Measurements from ENCODE around the gene MAML2. TPM values are rescaled to one million over a fixed set of nuclear protein-coding genes. Genes with fewer than 3 reads are reported as not detected.

Gene MAML2
- total RNA-seq, 1 experiment from 2014 or later: 2.7 TPM

DNA sequence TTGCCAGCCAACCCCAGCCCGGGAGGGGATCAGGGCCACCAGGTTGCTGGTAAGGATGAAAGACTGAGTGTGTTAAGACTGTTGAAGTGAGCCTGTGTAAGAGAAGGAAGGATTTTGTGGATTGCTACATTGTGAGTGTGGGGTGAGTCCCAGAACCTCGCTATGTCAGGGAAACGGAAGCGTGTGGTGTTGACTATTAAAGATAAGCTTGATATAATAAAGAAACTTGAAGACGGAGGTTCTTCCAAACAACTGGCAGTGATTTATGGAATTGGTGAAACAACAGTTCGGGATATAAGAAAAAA, 47.4 kb upstream of the MAML2 start:
- no CpG with 5 or more reads among the region's 6 CpGs for whole genome bisulfite sequencing (ENCODE audit: extremely low coverage, insufficient read length, low lambda C conversion rate)
- H3K36me3 Mint-ChIP-seq (ENCODE audit: insufficient read depth in 1 of 3, low read depth in 3 of 3): peaks cover 16 to 23% (median 18%) of the 10 kb centered on the region in 3 experiments; a peak in 6 of 7 replicates
- Histone ChIP-seq H4K5ac (ENCODE audit: insufficient read length, low read depth, low read length) (no peak overlapping the region), H3K23ac (ENCODE audit: insufficient read length, low read depth, low read length) (no peak overlapping the region), H2BK120ac (ENCODE audit: low read depth, low read length, poor library complexity, severe bottlenecking) (no peak overlapping the region), H3K4ac (ENCODE audit: low read depth, low read length) (no peak overlapping the region), H2AK5ac (ENCODE audit: insufficient read length, low read length) (no peak overlapping the region), H3K9me3 (ENCODE audit: control insufficient read depth, low read depth, low read length) (no peaks in the 10 kb centered on the region), H2BK15ac (ENCODE audit: low read depth, low read length) (no peak overlapping the region), H3K9ac (ENCODE audit: extremely low read depth, insufficient read length, low read length) (peak overlapping the region; percentile 77), H3K18ac (ENCODE audit: insufficient read length, low read depth, low read length) (no peak overlapping the region), H3K79me2 (ENCODE audit: insufficient read depth, low read length) (no peaks in the 10 kb centered on the region), H4K91ac (ENCODE audit: insufficient read length, low read depth, low read length) (no peak overlapping the region), H4K8ac (replicated peaks; ENCODE audit: insufficient read length, low read depth, low read length) (no peak overlapping the region), H4K20me1 (ENCODE audit: control insufficient read depth, insufficient read depth, insufficient read length) (no peaks in the 10 kb centered on the region), H2BK12ac (ENCODE audit: insufficient read length, low read depth, low read length) (no peak overlapping the region), H2AFZ (ENCODE audit: low read length) (no peak overlapping the region), H3T11ph (ENCODE audit: low read length) (no peak overlapping the region), H3K79me1 (ENCODE audit: insufficient read depth, low read depth, low read length, poor library complexity, severe bottlenecking) (peaks cover 2% of the 10 kb centered on the region), H3K27ac (ENCODE audit: insufficient read length, low read depth, low read length) (no peak overlapping the region), H3K14ac (ENCODE audit: insufficient read depth, low read length) (no peak overlapping the region), H3K4me1 (ENCODE audit: insufficient read depth, low read length) (no peaks in the 10 kb centered on the region; the same call in 1 of the 2 replicates), H3K56ac (ENCODE audit: insufficient read length, low read depth, low read length) (no peak overlapping the region), H2BK20ac (ENCODE audit: low read depth, low read length, poor library complexity, severe bottlenecking) (no peak overlapping the region), H2BK5ac (ENCODE audit: insufficient read length, low read length) (no peak overlapping the region), H3K23me2 (ENCODE audit: insufficient read length, low read depth, low read length, poor library complexity, severe bottlenecking) (peaks cover 6% of the 10 kb centered on the region), H3K4me2 (ENCODE audit: insufficient read depth, insufficient read length, low read length) (peak overlapping the region; percentile 54), H3K27me3 (ENCODE audit: insufficient read depth, low read length) (no peaks in the 10 kb centered on the region)
- no peak for DNase-seq
- H3K27me3 Mint-ChIP-seq (ENCODE audit: low read depth): no peaks in the 10 kb centered on the region
- peak overlapping the region in 1 of 3 experiments; percentile 86; a peak in 1 of 7 replicates for H3K27ac Mint-ChIP-seq
- peak overlapping the region; percentile 91 to 95 for H3K4me3 Mint-ChIP-seq
- TF ChIP-seq, protein P1, sequence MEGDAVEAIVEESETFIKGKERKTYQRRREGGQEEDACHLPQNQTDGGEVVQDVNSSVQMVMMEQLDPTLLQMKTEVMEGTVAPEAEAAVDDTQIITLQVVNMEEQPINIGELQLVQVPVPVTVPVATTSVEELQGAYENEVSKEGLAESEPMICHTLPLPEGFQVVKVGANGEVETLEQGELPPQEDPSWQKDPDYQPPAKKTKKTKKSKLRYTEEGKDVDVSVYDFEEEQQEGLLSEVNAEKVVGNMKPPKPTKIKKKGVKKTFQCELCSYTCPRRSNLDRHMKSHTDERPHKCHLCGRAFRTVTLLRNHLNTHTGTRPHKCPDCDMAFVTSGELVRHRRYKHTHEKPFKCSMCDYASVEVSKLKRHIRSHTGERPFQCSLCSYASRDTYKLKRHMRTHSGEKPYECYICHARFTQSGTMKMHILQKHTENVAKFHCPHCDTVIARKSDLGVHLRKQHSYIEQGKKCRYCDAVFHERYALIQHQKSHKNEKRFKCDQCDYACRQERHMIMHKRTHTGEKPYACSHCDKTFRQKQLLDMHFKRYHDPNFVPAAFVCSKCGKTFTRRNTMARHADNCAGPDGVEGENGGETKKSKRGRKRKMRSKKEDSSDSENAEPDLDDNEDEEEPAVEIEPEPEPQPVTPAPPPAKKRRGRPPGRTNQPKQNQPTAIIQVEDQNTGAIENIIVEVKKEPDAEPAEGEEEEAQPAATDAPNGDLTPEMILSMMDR (conservative IDR thresholded peaks at IDR 0.05): no peak
- peaks cover 15 to 16% of the 10 kb centered on the region in 2 experiments for H3K4me1 Mint-ChIP-seq
- peaks cover 17% of the 10 kb centered on the region in 2 experiments for H3K9me3 Mint-ChIP-seq
